BE2C (cell line): Measurements from ENCODE around the gene IQSEC3.

ENCODE experiments used
- DNase-seq: peaks from one replicate; pipeline ENCODE4 v3.0.0-alpha.2; 2020
- H3K27me3 ChIP-seq: fragments of 250-450 bp; sonication (Bioruptor Pico); 2 replicates; pipeline ENCODE4 v1.5.1; 2020; ENCODE audit warnings: mild to moderate bottlenecking
- H3K36me3 ChIP-seq: fragments of 250-450 bp; sonication (Bioruptor Pico); 2 replicates; pipeline ENCODE4 v1.5.1; 2020; ENCODE audit warnings: mild to moderate bottlenecking
- H3K4me1 ChIP-seq: fragments of 250-450 bp; sonication (Bioruptor Pico); 2 replicates; pipeline ENCODE4 v1.5.1; 2020
- H3K4me3 ChIP-seq: 2 replicates; pipeline ENCODE4 v1.5.1; 2011; ENCODE audit warnings: low read depth, low read length
- H3K9me3 ChIP-seq: fragments of 250-450 bp; sonication (Bioruptor Pico); 2 replicates; pipeline ENCODE4 v1.5.1; 2020
- CTCF ChIP-seq: IDR thresholded peaks from 2 replicates; pipeline ENCODE4 v1.5.1; 2012; ENCODE audit warnings: mild to moderate bottlenecking, low read depth, low read length

IQSEC3 gene

GRCh38 chr12:82740-83139, 16.2 kb downstream of the IQSEC3 start:
- no peak for DNase-seq
- H3K9me3 ChIP-seq: no peaks in the 10 kb centered on the region
- no peak for TF ChIP-seq CTCF
- no peaks in the 10 kb centered on the region for H3K36me3 ChIP-seq
- H3K4me1 ChIP-seq: peaks cover 9% of the 10 kb centered on the region
- no peak overlapping the region for H3K4me3 ChIP-seq
- no peaks in the 10 kb centered on the region for H3K27me3 ChIP-seq

GRCh38 chr12:84056-84455, 17.5 kb downstream of the IQSEC3 start:
- Histone ChIP-seq H3K4me1 (peaks cover 10% of the 10 kb centered on the region), H3K27me3 (no peaks in the 10 kb centered on the region)

GRCh38 chr12:85191-85666, 18.7 kb downstream of the IQSEC3 start:
- no peak for DNase-seq
- Histone ChIP-seq H3K36me3 (no peaks in the 10 kb centered on the region), H3K27me3 (no peaks in the 10 kb centered on the region)

More at GRCh38 chr12:84056-84455, 17.5 kb downstream of the IQSEC3 start:
- peak; percentile 52 for DNase-seq
- TF ChIP-seq CTCF: no peak
- H3K4me3 ChIP-seq: no peak overlapping the region
- no peaks in the 10 kb centered on the region for H3K36me3 ChIP-seq
- no peaks in the 10 kb centered on the region for H3K9me3 ChIP-seq

GRCh38 chr12:87315-87714, 20.7 kb downstream of the IQSEC3 start:
- DNase-seq: no peak
- H3K4me3 ChIP-seq: no peak overlapping the region
- no peak for TF ChIP-seq CTCF
- H3K4me1 ChIP-seq: peaks cover 10% of the 10 kb centered on the region
- no peaks in the 10 kb centered on the region for H3K36me3 ChIP-seq
- H3K9me3 ChIP-seq: no peaks in the 10 kb centered on the region; the same call in none of the 2 replicates
- H3K27me3 ChIP-seq: no peaks in the 10 kb centered on the region

More at GRCh38 chr12:85191-85666, 18.7 kb downstream of the IQSEC3 start:
- Histone ChIP-seq H3K4me1 (peaks cover 10% of the 10 kb centered on the region), H3K9me3 (no peaks in the 10 kb centered on the region; the same call in none of the 2 replicates), H3K4me3 (no peak overlapping the region)
- no peak for TF ChIP-seq CTCF

GRCh38 chr12:87856-88255, 21.3 kb downstream of the IQSEC3 start:
- H3K36me3 ChIP-seq: no peaks in the 10 kb centered on the region
- H3K9me3 ChIP-seq: no peaks in the 10 kb centered on the region; the same call in none of the 2 replicates
- TF ChIP-seq CTCF: no peak
- no peaks in the 10 kb centered on the region for H3K27me3 ChIP-seq
- DNase-seq: no peak
- no peak overlapping the region for H3K4me3 ChIP-seq
- peaks cover 10% of the 10 kb centered on the region for H3K4me1 ChIP-seq

GRCh38 chr12:89653-90052, 23.1 kb downstream of the IQSEC3 start:
- Histone ChIP-seq H3K4me3 (no peak overlapping the region), H3K36me3 (no peaks in the 10 kb centered on the region), H3K4me1 (peaks cover 10% of the 10 kb centered on the region), H3K27me3 (no peaks in the 10 kb centered on the region), H3K9me3 (no peaks in the 10 kb centered on the region; the same call in none of the 2 replicates)
- no peak for TF ChIP-seq CTCF
- DNase-seq: no peak
